NCI-H1105 treated with DMSO at 0.1 percent for 48 hours (cell line): ENCODE data around the gene DPYSL3.

Experiments
- DNase-seq: peaks from one replicate; lab custom pipeline; 2025; lab: John Stamatoyannopoulos, UW

The DPYSL3 gene

GRCh38 chr5:147472664-147473475 lies 37.0 kb downstream of the DPYSL3 start:
- peak; percentile 87 for DNase-seq

GRCh38 chr5:147467973-147468508 lies 41.8 kb downstream of the DPYSL3 start:
- no peak for DNase-seq

- DNase-seq, result no peak
Observed at GRCh38 chr5:147466360-147466980, 43.4 kb downstream of the DPYSL3 start.

- DNase-seq, result no peak
Observed at GRCh38 chr5:147465747-147466146, 44.1 kb downstream of the DPYSL3 start.

- peak; percentile 44 for DNase-seq
Observed at GRCh38 chr5:147464211-147464610, 45.7 kb downstream of the DPYSL3 start.

GRCh38 chr5:147461915-147462314 lies 48.0 kb downstream of the DPYSL3 start:
- no peak for DNase-seq

- DNase-seq, result no peak
Observed at GRCh38 chr5:147460380-147460779, 49.5 kb downstream of the DPYSL3 start.

GRCh38 chr5:147458581-147458980 lies 51.3 kb downstream of the DPYSL3 start:
- DNase-seq, result no peak

GRCh38 chr5:147455822-147456450 lies 53.9 kb downstream of the DPYSL3 start:
- DNase-seq, result no peak

GRCh38 chr5:147454996-147455677 lies 54.7 kb downstream of the DPYSL3 start:
- DNase-seq, result no peak

- peak; percentile 79 for DNase-seq
Observed at GRCh38 chr5:147453875-147454814, 55.7 kb downstream of the DPYSL3 start.

- peak; percentile 40 for DNase-seq
Observed at GRCh38 chr5:147452165-147452811, 57.6 kb downstream of the DPYSL3 start.

GRCh38 chr5:147451193-147451592 lies 58.7 kb downstream of the DPYSL3 start:
- DNase-seq, result no peak

GRCh38 chr5:147450606-147451005 lies 59.3 kb downstream of the DPYSL3 start:
- DNase-seq, result no peak

GRCh38 chr5:147448766-147449165 lies 61.1 kb downstream of the DPYSL3 start:
- no peak for DNase-seq

- no peak for DNase-seq
Observed at GRCh38 chr5:147446523-147446922, 63.3 kb downstream of the DPYSL3 start.

GRCh38 chr5:147445917-147446316 lies 64.0 kb downstream of the DPYSL3 start:
- DNase-seq, result no peak

GRCh38 chr5:147445090-147445489 lies 64.8 kb downstream of the DPYSL3 start:
- no peak for DNase-seq

- no peak for DNase-seq
Observed at GRCh38 chr5:147442224-147442623, 67.6 kb downstream of the DPYSL3 start.

GRCh38 chr5:147441191-147441695 lies 68.6 kb downstream of the DPYSL3 start:
- no peak for DNase-seq
